Activated CD4-positive, alpha-beta T cell treated with anti-CD3 and anti-CD28 coated beads for 1 hour (primary cell): ENCODE results near the gene MINDY4.

Experiments used
- DNase-seq: peaks from one replicate; pipeline ENCODE4 v3.0.0-alpha.2; 2020

Gene MINDY4

GRCh38 chr7:30934732-30935568 lies 163.7 kb downstream of the MINDY4 start:
- no peak for DNase-seq

GRCh38 chr7:30935569-30935877 lies 164.3 kb downstream of the MINDY4 start:
- DNase-seq: no peak

- no peak for DNase-seq
Observed at GRCh38 chr7:30936650-30937245, 165.5 kb downstream of the MINDY4 start.

DNA sequence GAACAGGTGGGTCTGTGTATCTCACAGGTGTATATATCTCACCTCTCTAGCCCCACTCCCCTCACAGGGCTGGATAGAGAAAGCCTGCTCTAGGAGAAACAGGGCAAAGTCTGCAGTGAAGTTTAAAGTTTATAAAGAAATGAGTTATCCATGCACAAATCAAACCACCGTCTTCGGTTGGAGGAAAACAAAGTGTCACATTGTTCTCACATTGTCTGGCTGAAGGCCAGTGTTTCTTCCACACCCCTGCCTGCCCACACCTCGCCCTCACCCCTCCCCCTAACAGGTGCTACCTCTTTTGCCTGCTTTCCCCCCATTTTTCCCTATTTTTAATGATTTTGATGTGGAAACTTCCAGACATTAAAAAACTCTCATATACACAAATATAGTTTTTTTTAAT lies 166.2 kb downstream of the MINDY4 start:
- no peak for DNase-seq

DNA sequence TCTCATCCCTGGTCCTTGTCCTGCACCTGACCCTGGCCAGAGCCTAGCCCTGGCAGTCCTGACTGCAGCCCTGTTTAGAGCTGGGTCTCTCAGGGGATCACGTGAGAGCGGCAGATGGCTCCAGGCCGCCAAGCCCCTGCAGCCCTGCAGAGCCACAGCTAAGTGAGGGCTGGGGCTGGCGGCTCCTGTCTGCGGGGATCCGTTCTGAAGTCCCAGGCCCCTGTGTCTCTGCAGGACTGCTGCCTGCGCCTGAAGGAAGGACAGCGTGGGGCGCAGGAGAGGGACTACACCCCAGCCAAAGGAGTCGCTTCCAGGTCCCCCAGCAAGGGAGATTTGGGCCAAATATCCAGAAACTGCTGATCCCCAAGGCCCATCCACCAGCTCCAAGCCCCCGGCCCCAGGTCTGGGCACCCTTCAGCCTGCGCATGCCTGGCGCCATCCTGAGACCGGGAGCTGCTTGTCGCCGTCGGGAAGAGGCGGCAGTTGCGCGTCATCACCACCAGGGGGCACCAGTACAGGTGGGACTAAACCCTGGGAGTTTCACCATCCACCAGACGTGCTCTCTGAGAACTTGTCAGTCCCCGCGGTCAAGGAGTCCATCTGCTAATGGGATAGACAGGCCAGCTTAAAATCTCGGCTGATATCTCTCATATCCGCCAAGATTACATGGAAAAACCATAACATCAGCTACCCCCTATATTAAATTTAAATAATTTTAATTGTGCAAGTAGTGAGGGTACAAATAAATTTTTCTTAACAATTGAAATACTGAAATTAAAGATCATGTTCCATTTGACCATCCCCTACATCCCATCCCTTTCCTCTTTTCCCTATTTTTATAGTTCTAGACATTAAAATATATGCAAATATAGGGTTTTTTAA lies 167.5 kb downstream of the MINDY4 start:
- DNase-seq: peak; percentile 30

DNA sequence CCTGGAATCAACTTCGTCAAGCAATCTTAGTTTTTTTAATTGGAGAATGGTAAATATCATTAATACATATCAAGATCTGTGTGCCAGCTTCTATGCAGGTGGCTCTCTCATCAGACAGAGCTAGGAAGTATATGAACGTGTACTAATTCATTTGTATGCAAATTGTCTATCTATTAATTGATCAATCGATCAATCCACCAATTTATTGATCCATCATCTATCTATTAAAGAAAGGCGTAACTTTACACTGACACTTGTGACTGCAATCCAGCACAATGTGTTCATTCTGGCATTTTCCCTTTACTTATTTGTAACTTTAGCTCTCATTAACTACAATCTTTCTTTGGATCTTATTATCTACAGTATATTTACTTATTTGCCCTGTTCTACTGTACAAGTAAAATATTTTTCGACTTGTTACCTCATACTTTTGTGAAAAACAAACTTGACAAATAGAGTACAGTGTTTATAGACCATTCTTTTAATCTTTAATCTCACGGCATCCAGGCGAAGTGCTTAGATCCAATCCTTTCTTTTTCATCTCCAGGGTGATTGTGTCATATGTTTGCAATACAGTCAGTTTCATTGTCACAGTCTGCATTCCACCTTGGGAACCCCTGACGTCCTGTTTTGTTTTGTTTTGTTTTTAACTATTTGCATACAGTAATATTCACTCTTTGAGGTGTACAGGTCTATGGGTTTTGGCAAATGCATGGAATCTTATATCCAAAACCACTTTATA lies 170.5 kb downstream of the MINDY4 start:
- DNase-seq: no peak
